HG02588 (cell line): Measurements from ENCODE around the gene TYR.
"Not testable (repeated sequence)": the region's sequence is repeated elsewhere in the genome, so short reads cannot be mapped to it uniquely, and the experiment has no call there.

Source experiments
- ATAC-seq: cut with Tn5 transposase; IDR thresholded peaks from one replicate; pipeline ENCODE4 v1.9.1; 2021; ENCODE audit warnings: mild to moderate bottlenecking, moderate library complexity; ENCODE audit not compliant: unreplicated experiment

TYR gene

GRCh38 chr11:89177691-89178231, at the start of gene TYR:
TYR (plus strand) TSS chr11:89177875; CDS start chr11:89177954, 79 bp downstream.
- ATAC-seq: no peak

GRCh38 chr11:89136606-89137005, 41.1 kb upstream of the TYR start:
- no peak for ATAC-seq

GRCh38 chr11:89147229-89147628, 30.4 kb upstream of the TYR start:
- ATAC-seq: no peak

- ATAC-seq: no peak
These were observed 17.7 kb upstream of the TYR start for GRCh38 chr11:89159974-89160373.

- ATAC-seq: no peak
These were observed 15.7 kb upstream of the TYR start for GRCh38 chr11:89161949-89162348.

- ATAC-seq: no peak
These were observed 14.0 kb upstream of the TYR start for GRCh38 chr11:89163686-89164085.

GRCh38 chr11:89168396-89168795, 9.3 kb upstream of the TYR start:
- no peak for ATAC-seq

- no peak for ATAC-seq
These were observed 1.9 kb upstream of the TYR start for GRCh38 chr11:89175796-89176195.

- ATAC-seq: no peak
These were observed 737 bp upstream of the TYR start for GRCh38 chr11:89176938-89177337.

GRCh38 chr11:89181111-89181510, 3.4 kb downstream of the TYR start:
- no peak for ATAC-seq

GRCh38 chr11:89182773-89183518, 5.3 kb downstream of the TYR start:
- ATAC-seq: no peak

GRCh38 chr11:89184021-89184420, 6.3 kb downstream of the TYR start:
- ATAC-seq: no peak

- no peak for ATAC-seq
These were observed 12.1 kb downstream of the TYR start for GRCh38 chr11:89189776-89190175.

- no peak for ATAC-seq
These were observed 23.5 kb downstream of the TYR start for GRCh38 chr11:89201138-89201537.

- no peak for ATAC-seq
These were observed 26.1 kb downstream of the TYR start for GRCh38 chr11:89203814-89204213.

GRCh38 chr11:89205378-89205777, 27.7 kb downstream of the TYR start:
- ATAC-seq: no peak

GRCh38 chr11:89220684-89221339, 43.1 kb downstream of the TYR start:
- ATAC-seq: no peak

GRCh38 chr11:89235083-89235482, 57.4 kb downstream of the TYR start:
- no peak for ATAC-seq

GRCh38 chr11:89235976-89236375, 58.3 kb downstream of the TYR start:
- ATAC-seq: no peak

- not testable (repeated sequence) for ATAC-seq
These were observed 69.3 kb downstream of the TYR start for GRCh38 chr11:89247007-89247406.

- no peak for ATAC-seq
These were observed 71.5 kb downstream of the TYR start for GRCh38 chr11:89249196-89249595.

GRCh38 chr11:89261483-89261882, 83.8 kb downstream of the TYR start:
- ATAC-seq: not testable (repeated sequence)
